DOHH2 (cell line): ENCODE measurements around the gene FBLN1.

Experiments used
- EZH2phosphoT487 ChIP-seq: fragments of 200-600 bp; sonication (generic); IDR thresholded peaks from 2 replicates; pipeline ENCODE4 v1.6.1; 2017; ENCODE audit warnings: borderline replicate concordance, mild to moderate bottlenecking, antibody characterized with exemption, low read length, moderate library complexity, mixed read lengths
- TF ChIP-seq, protein P1 (sequence below): fragments of 200-600 bp; sonication (generic); IDR thresholded peaks from one replicate; pipeline ENCODE4 v1.5.1; 2014; ENCODE audit warnings: antibody characterized with exemption, mild to moderate bottlenecking, low read depth, low read length; ENCODE audit not compliant: poor library complexity, severe bottlenecking

DNA sequence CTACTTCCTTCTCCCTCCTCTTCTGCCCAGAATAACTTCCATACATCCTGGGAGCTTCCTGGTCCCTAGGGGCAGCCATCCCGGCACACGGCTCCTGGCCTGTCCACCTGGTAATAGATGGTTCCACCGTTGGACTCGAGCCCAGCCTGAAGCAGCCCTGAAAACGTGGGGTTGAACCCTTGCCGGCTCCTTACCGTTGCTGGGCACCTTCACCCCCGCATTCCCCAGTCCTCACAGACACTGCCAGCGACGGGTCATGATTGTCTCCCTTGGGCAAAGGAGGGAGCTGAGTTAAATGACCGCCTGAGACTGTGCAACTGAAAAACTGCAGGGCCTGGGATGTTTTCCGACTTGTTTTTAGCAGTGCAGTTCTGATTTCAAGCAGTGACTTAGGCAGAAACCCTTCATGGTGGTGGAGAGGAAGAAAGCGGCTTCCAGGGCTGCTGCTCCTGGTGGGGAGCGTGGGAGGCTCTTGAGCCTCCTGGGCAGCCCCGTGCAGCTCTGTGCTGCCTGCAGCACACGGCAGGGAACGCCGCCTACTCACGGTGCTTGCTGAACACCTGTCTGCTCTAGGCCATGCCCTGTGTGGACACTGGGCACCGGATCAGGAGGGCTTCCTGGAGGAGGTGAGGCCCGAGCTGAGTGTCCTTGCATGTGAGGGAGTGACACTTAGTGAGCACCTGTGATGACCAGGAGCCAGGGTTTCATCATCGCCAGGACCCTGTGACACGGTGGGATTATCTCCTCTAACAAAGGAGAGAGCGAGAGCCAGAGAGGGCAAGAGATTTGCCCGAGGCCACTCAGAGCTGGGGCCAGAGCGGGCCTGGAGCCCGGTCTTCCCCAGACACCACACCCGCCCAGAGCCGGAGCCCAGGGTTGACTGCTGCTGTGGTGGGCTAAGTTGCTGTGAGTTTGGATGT, 77.4 kb downstream of the FBLN1 start:
- TF ChIP-seq, protein P1, sequence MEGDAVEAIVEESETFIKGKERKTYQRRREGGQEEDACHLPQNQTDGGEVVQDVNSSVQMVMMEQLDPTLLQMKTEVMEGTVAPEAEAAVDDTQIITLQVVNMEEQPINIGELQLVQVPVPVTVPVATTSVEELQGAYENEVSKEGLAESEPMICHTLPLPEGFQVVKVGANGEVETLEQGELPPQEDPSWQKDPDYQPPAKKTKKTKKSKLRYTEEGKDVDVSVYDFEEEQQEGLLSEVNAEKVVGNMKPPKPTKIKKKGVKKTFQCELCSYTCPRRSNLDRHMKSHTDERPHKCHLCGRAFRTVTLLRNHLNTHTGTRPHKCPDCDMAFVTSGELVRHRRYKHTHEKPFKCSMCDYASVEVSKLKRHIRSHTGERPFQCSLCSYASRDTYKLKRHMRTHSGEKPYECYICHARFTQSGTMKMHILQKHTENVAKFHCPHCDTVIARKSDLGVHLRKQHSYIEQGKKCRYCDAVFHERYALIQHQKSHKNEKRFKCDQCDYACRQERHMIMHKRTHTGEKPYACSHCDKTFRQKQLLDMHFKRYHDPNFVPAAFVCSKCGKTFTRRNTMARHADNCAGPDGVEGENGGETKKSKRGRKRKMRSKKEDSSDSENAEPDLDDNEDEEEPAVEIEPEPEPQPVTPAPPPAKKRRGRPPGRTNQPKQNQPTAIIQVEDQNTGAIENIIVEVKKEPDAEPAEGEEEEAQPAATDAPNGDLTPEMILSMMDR = no peak
- TF ChIP-seq EZH2phosphoT487 = no peak
